Measurements from ENCODE around the gene GPR78.

Gene GPR78

DNA sequence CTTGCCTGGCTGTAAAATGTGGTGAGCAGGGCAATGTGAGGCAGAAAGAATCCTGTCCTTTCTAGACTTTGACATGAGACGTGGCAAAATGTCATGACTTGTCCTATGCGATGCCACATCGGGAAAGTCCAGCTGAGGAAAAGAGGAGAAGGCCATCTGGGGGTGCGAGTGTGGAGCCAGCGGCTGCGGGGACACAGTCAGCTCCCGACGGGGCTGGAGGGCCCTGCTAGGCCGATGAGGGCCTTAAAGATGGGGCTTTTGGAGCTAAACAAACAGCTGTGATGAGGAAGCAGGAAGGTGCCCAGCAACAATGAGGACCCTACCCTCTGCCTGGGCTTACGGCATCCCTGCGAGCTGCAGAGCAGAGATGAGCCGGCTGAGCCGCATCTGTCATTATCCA is 20.1 kb downstream of the GPR78 start:
- no peak for DNase-seq (ENCODE audit: low spot score)

DNA sequence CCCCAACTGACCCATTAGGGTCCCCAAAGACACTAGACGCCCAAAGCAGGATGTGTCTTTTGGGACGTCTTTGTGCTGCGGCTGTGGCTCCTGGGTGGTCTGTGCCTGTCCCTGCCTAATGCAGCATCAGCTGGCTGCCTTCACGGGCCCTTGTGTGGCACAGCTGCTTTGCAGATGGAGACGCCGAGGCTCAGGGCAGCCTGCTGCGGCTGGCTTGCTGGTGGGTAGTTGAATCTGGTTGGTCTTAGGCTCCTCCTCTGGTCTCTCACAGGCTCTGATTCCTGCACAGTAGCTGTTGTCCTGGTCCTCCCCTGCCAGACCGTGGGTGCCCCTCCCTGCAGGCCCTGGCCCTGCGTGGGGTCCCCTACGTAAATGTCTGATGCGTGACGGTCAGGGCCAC is 20.5 kb downstream of the GPR78 start:
- DNase-seq (ENCODE audit: low spot score), result no peak

GRCh38 chr4:8601086-8601485 is 20.9 kb downstream of the GPR78 start:
- no peak for DNase-seq (ENCODE audit: low spot score)

DNA sequence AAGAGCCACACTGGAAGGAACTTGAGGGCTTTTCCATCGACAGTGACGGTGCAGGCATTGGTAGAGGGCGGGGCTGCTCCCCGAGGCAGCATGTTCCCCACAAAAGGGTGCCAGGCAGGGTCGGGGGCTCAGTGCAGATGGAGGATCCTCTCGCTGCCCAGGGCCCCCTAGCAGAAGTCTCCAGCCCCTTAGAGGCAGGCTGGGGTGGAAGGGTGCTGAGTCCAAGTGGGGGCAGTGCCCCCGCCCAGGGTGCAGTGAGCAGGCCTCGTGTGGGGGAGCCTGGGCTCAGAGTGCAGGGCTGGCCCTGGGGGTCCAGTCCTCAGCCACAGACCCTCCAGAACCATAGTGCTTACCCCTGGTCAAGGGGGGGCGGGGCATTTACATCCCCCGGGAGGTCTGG is 21.4 kb downstream of the GPR78 start:
- DNase-seq (ENCODE audit: low spot score), result no peak

DNA sequence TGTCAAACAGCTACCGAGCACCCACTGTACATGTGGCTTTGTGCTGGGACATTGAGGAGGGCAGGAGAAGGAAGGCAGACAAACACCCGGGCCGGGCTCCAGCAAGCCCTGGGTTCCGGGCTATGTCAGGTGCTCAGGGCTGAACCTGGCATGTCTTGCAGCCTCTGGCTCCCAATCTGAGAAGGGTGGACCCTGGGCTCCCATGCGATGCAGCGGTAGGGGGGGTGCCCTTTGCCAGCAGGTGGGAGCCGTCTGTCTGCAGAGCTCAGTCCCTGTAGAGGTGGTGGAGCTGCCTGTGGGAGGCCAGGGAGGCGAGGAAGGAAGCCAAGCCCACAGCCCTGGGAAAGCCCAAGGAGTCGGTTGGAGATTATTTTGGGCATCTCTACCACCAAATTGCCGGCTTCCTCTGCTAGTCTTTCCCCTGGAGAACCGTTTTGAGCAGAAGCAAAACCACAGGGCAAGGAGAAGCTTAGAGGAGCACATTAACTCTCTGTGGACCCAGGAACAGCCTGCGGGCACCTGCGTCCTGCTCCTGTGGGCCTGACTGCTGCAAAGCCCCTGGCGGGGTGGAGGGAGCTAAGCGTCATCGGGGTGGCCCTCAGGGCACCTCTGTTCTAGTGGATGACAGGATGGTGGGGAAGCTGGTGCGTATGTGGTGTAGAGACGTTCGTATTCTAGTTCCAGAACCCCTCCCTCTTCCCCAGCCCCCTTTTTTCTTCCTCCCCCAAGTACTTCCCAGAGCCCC is 22.7 kb downstream of the GPR78 start:
- DNase-seq (ENCODE audit: low spot score), result no peak

- DNase-seq (ENCODE audit: low spot score), result no peak
Measured at GRCh38 chr4:8603931-8604330, 23.7 kb downstream of the GPR78 start.

DNA sequence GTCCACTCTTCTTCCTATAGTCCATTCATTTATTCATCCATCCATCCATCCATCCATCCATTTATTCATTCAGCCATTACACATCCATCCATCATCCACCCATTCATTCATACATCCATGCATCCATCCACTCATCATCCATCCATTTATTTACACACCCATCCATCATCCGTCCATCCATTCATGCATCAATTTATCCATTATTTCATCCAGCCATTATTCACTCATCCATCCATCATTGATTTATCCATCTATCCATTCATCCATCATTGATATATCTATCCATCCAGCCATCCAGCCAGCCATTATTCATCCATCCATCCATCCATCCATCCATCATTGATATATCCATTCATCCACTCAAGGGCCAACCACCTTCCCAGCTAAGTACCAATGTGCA is 25.1 kb downstream of the GPR78 start:
- DNase-seq (ENCODE audit: low spot score), result no peak

DNA sequence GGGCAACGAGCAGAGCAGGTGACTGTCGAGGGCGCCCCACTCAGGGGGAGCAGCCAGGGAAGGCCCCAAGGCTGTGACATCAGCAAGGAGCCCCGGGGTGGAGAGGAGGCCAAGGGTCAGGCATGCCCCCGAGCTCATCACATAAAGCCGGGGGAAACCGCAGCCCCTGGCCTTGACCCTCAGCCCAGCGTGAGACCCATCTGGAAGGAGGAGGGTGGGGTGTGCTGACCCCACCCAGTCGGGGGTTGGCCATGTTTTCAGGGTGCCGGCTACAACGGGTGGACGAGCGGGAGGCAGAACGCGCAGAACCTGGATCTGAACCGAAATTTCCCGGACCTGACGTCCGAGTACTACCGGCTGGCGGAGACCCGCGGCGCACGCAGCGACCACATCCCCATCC is 26.3 kb downstream of the GPR78 start:
- no peak for DNase-seq (ENCODE audit: low spot score)

- no peak for DNase-seq (ENCODE audit: low spot score)
Measured at GRCh38 chr4:8606966-8607365, 26.8 kb downstream of the GPR78 start.

DNA sequence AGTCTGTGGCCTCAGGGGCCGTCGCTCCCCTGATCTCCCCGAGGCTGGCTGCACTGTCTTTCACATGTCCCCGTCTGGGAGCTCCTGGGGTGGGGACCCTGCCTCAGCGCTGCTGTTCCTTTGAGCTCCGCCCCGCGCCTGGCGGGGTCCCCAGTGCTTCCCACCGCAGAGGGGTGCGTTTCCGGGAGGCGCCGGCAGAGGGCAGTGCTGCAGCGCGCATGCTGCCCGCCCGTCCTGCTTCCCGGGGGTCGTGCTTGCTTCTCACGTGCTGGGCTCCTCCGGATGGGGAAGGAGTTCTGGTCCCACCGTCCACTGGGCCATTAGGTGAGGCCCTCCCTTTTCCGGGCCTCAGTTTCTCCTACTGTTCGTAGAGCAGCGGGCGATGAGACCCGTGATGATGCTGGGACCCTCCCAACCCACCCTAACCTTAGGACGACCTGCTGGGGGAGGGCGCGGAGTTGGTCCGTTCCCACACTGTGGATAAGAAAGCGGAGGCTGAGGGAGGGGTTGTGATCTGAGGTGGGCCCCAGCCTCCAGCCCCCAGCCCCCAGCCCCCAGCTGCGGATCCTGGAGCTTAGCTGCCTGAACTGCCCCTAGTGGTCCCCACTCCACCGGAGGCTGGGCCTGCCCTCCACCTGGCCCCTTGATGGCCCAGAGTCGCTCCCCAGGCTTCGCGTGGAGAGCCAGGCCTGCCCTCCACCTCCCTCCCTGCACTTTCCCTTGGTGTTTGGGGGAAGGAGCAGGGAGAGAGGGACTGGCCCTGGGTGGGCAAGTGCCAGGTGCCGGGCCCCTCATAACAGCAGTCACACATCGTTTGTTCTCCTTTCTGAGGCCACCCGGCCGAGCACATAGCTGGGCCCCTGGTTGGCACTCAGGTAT is 27.6 kb downstream of the GPR78 start:
- DNase-seq (ENCODE audit: low spot score), result no peak

DNA sequence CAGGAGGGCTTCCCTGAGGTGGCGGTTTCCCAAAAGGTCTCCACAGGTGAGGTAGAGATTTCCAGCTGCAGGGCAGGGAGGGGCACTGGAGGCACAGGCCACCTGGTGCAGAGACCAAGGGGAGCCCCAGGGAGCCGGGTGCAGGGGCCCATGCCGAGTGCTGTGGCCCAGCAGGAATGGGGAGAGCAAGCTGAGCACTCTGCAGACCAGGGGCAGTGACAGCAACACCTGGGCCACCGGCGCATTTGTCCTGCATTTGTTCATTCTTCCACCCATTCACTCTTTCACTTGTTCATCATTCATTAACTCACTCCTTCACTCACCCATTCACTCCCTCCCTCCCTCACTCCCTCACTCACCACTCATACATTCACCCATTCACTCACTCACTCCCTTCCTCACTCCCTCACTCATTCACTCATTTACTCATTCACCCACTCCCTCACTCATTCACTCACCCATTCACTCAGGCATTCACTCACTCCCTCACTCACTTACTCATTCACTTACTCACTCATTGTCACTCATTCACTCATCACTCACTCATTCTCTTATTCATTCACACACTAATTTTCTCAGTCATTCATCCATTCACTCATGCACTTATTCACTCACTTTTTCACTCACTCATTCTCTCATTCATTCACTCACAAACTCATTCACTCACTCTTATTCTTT is 28.7 kb downstream of the GPR78 start:
- DNase-seq (ENCODE audit: low spot score), result no peak

GRCh38 chr4:8609406-8609805 is 29.2 kb downstream of the GPR78 start:
- no peak for DNase-seq (ENCODE audit: low spot score)

- no peak for DNase-seq (ENCODE audit: low spot score)
Measured at GRCh38 chr4:8609824-8610350, 29.7 kb downstream of the GPR78 start.

- DNase-seq (ENCODE audit: low spot score), result no peak
Measured at GRCh38 chr4:8610858-8611616, 30.8 kb downstream of the GPR78 start.

- no peak for DNase-seq (ENCODE audit: low spot score)
Measured at GRCh38 chr4:8612646-8613045, 32.5 kb downstream of the GPR78 start.

GRCh38 chr4:8613421-8614364 is 33.5 kb downstream of the GPR78 start:
- DNase-seq (ENCODE audit: low spot score), result no peak

- no peak for DNase-seq (ENCODE audit: low spot score)
Measured at GRCh38 chr4:8614365-8615193, 34.4 kb downstream of the GPR78 start.

DNA sequence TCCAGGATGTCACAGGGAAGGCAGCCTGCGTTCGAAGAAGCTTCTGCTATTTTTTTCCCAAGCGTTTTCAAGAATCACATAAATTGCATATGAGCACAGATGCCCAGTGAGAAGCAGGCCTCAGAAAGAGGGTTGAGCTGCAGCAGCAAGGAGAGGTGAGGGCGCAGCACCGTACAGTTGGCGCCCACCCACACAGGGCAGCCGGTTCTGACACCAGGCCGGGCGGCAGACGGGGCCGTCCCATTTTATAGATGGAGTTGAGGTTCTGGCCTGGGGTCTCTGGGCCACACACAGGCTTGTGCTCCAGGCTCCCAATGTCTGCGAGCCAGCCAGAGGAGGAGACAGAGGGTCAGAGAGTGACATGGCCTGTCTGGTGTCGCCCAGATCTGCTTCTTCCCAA is 35.2 kb downstream of the GPR78 start:
- DNase-seq (ENCODE audit: low spot score), result no peak

DNA sequence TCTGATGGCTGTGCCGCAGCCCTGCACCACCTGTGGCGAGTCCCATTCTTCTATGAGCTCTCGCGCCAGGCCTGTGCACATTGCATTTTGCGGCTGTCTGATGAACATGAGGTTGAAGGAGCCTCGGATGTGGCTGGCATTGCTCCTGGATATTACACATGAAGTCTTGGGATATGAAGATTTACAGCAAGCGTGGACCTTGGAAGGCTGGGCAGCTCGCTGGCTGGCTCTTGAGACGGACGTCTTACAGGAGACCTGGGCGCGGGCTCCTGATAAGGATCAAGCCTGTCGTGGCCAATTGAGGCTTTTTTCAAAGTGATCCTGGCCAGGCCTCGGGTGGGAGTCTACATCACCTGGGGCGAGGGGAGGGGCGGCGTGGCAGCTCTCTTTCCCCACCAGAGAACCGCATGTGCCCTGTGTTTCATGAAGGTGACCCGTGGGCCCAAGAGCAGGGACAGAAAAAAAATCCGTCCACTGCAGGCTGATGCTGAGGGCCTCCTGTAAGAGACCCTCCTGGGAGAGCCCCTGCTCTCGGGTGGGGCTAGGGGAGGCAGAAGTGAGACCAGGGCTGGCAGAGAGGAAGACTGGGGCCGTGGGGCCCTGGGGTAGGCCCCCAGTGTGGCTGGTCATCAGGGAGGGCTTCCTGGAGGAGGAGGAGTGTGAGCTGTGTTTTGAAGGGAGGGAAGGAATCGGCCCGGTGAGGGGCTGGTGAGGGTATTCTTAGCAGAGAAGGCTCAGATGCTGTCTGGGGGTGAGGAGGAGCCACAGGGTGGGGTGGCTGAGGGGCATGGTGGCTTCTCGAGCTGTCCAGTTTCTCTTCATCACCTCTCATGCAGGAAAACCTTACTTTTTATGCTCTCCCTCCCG is 36.0 kb downstream of the GPR78 start:
- no peak for DNase-seq (ENCODE audit: low spot score)

Measured in kidney capillary endothelial cell (primary cell).